ENCODE data around the gene HSDL1.
"Not testable (repeated sequence)": the region's sequence is repeated elsewhere in the genome, so short reads cannot be mapped to it uniquely, and the experiment has no call there.

The HSDL1 gene

GRCh38 chr16:84138824-84139627 lies 6.0 kb downstream of the HSDL1 start:
- no peak for DNase-seq (ENCODE audit: low read depth in 2 of 2)

GRCh38 chr16:84138500-84138823 lies 6.5 kb downstream of the HSDL1 start:
- no peak for DNase-seq (ENCODE audit: low read depth in 2 of 2)

GRCh38 chr16:84137769-84138357 lies 7.1 kb downstream of the HSDL1 start:
- no peak for DNase-seq (ENCODE audit: low read depth in 2 of 2)

GRCh38 chr16:84137287-84137686 lies 7.7 kb downstream of the HSDL1 start:
- DNase-seq (ENCODE audit: low read depth in 2 of 2) = no peak

- DNase-seq (ENCODE audit: low read depth in 2 of 2) = no peak
These were observed 8.4 kb downstream of the HSDL1 start for GRCh38 chr16:84136331-84137125.

GRCh38 chr16:84132527-84133285 lies 12.3 kb downstream of the HSDL1 start:
- no peak for DNase-seq (ENCODE audit: low read depth in 2 of 2)

GRCh38 chr16:84131117-84131516 lies 13.9 kb downstream of the HSDL1 start:
- no peak for DNase-seq (ENCODE audit: low read depth in 2 of 2)

- DNase-seq (ENCODE audit: low read depth in 2 of 2) = no peak
These were observed 20.5 kb downstream of the HSDL1 start for GRCh38 chr16:84124257-84125073.

- DNase-seq (ENCODE audit: low read depth in 2 of 2) = no peak
These were observed 24.0 kb downstream of the HSDL1 start for GRCh38 chr16:84121007-84121406.

- DNase-seq (ENCODE audit: low read depth in 2 of 2) = no peak
These were observed 25.0 kb downstream of the HSDL1 start for GRCh38 chr16:84120023-84120422.

- no peak for DNase-seq (ENCODE audit: low read depth in 2 of 2)
These were observed 25.6 kb downstream of the HSDL1 start for GRCh38 chr16:84119368-84119767.

GRCh38 chr16:84118315-84118714 lies 26.7 kb downstream of the HSDL1 start:
- not testable (repeated sequence) for DNase-seq (ENCODE audit: low read depth in 2 of 2)

- DNase-seq (ENCODE audit: low read depth in 2 of 2) = peak; percentile 19 to 21
These were observed 27.5 kb downstream of the HSDL1 start for GRCh38 chr16:84117494-84117843.

GRCh38 chr16:84116720-84117493 lies 28.1 kb downstream of the HSDL1 start, which contains the start of gene MBTPS1:
Gene MBTPS1 (minus strand): TSS chr16:84116942. CDS start chr16:84101783, 15,159 bp downstream.
- DNase-seq (ENCODE audit: low read depth in 2 of 2) = peak; percentile 98

- DNase-seq (ENCODE audit: low read depth in 2 of 2) = peak in 1 of 2 donors; percentile 23
These were observed 28.9 kb downstream of the HSDL1 start for GRCh38 chr16:84115919-84116719.

- not testable (repeated sequence) for DNase-seq (ENCODE audit: low read depth in 2 of 2)
These were observed 33.0 kb downstream of the HSDL1 start for GRCh38 chr16:84111949-84112348.

- no peak for DNase-seq (ENCODE audit: low read depth in 2 of 2)
These were observed 33.5 kb downstream of the HSDL1 start for GRCh38 chr16:84111525-84111924.

- no peak for DNase-seq (ENCODE audit: low read depth in 2 of 2)
These were observed 34.5 kb downstream of the HSDL1 start for GRCh38 chr16:84110527-84110926.

- no peak for DNase-seq (ENCODE audit: low read depth in 2 of 2)
These were observed 35.2 kb downstream of the HSDL1 start for GRCh38 chr16:84109598-84110335.

Measured in activated CD4-positive, alpha-beta T cell treated with anti-CD3 and anti-CD28 coated beads for 24 hours (primary cell).